Immature natural killer cell (primary cell): ENCODE measurements around the gene RGL2. TPM values are rescaled to one million over a fixed set of nuclear protein-coding genes. Genes with fewer than 3 reads are reported as not detected.
A peak's percentile ranks its signal among the peaks of the same experiment; 100 is the strongest.
"Not testable (repeated sequence)": the region's sequence is repeated elsewhere in the genome, so short reads cannot be mapped to it uniquely, and the experiment has no call there.

ENCODE experiments used
- DNase-seq, 3 donors: peaks; one replicate each; pipeline ENCODE4 v3.0.0; 2022; ENCODE audit warnings: mixed read lengths in 1 of 3
- H3K27ac Mint-ChIP-seq, 6 donors: one replicate each; pipeline ENCODE4 v1.8.0; 2020; ENCODE audit warnings: mixed read lengths in 6 of 6, mild to moderate bottlenecking in 5 of 6, inconsistent platforms in 4 of 6, moderate library complexity in 3 of 6
- H3K27me3 Mint-ChIP-seq, 3 donors: one replicate each; pipeline ENCODE4 v1.8.0; 2020 to 2021; ENCODE audit warnings: low read depth in 3 of 3, mild to moderate bottlenecking in 3 of 3, mixed read lengths in 3 of 3, moderate library complexity in 3 of 3, inconsistent platforms in 1 of 3
- H3K36me3 Mint-ChIP-seq, 3 donors: one replicate each; pipeline ENCODE4 v1.8.0; 2020; ENCODE audit warnings: mixed read lengths in 3 of 3, inconsistent platforms in 2 of 3, mild to moderate bottlenecking in 2 of 3
- H3K4me1 Mint-ChIP-seq, 2 donors: one replicate each; pipeline ENCODE4 v1.8.0; 2020; ENCODE audit warnings: inconsistent platforms in 2 of 2, mild to moderate bottlenecking in 2 of 2, mixed read lengths in 2 of 2, moderate library complexity in 1 of 2
- H3K4me3 Mint-ChIP-seq, 5 donors: one replicate each; pipeline ENCODE4 v1.8.0; 2020; ENCODE audit warnings: mild to moderate bottlenecking in 5 of 5, mixed read lengths in 5 of 5, inconsistent platforms in 3 of 5, moderate library complexity in 3 of 5
- H3K9me3 Mint-ChIP-seq, 6 donors: one replicate each; pipeline ENCODE4 v1.8.0; 2020; ENCODE audit warnings: mild to moderate bottlenecking in 6 of 6, mixed read lengths in 6 of 6, inconsistent platforms in 4 of 6, moderate library complexity in 3 of 6
- polyA plus RNA-seq, 3 donors: library from polyadenylated mRNA; unstranded; fragments of 300-500 nt; fragmentation: Illumina TruSeq; gene quantifications; one replicate each; pipeline ENCODE4 v1.2.3, GENCODE V29; 2021

The RGL2 gene
- polyA plus RNA-seq, 3 donors from 2014 or later: 5.9 to 14.7 (median 8.0) TPM

GRCh38 chr6:33272275-33273128 lies 26.2 kb downstream of the RGL2 start:
- Mint-ChIP-seq H3K4me3 (peak overlapping the region; percentile 96 to 100 (median 98)), H3K9me3 (no peaks in the 10 kb centered on the region), H3K27ac (peak overlapping the region; percentile 96 to 100 (median 99)), H3K27me3 (peaks cover 8 to 22% (median 21%) of the 10 kb centered on the region in 3 donors), H3K4me1 (peaks cover 60 to 73% of the 10 kb centered on the region in 2 donors), H3K36me3 (peaks cover 22 to 45% (median 23%) of the 10 kb centered on the region in 3 donors)
- DNase-seq: no peak

GRCh38 chr6:33271468-33272274 lies 27.1 kb downstream of the RGL2 start, which contains the start of the genes RPS18 and VPS52:
Gene RPS18, plus strand, starts transcription at chr6:33272075. Its CDS starts 45 bp downstream, at chr6:33272120.
Gene VPS52, minus strand, starts transcription at chr6:33271876. Its CDS starts 201 bp downstream, at chr6:33271675.
- peak within 1 kb of the TSS; percentile 96 to 100 (median 98) for H3K4me3 Mint-ChIP-seq
- H3K27me3 Mint-ChIP-seq: peaks cover 8 to 18% (median 17%) of the 10 kb centered on the region in 3 donors
- H3K9me3 Mint-ChIP-seq: no peaks in the 10 kb centered on the region
- H3K27ac Mint-ChIP-seq: peak within 1 kb of the TSS; percentile 96 to 100 (median 99)
- DNase-seq: peak; percentile 91 to 95 (median 95)
- peaks cover 24 to 50% (median 28%) of the 10 kb centered on the region in 3 donors for H3K36me3 Mint-ChIP-seq
- H3K4me1 Mint-ChIP-seq: peaks cover 59 to 71% of the 10 kb centered on the region in 2 donors

GRCh38 chr6:33271117-33271467 lies 27.6 kb downstream of the RGL2 start:
- Mint-ChIP-seq H3K27me3 (peaks cover 8 to 15% (median 12%) of the 10 kb centered on the region in 3 donors), H3K36me3 (peaks cover 28 to 50% (median 29%) of the 10 kb centered on the region in 3 donors), H3K9me3 (no peaks in the 10 kb centered on the region), H3K27ac (peak overlapping the region; percentile 96 to 100 (median 99)), H3K4me1 (peaks cover 53 to 65% of the 10 kb centered on the region in 2 donors), H3K4me3 (peak overlapping the region; percentile 96 to 100 (median 98))
- no peak for DNase-seq

- Mint-ChIP-seq H3K27ac (peak overlapping the region in 1 of 6 donors; percentile 48), H3K36me3 (peaks cover 31 to 58% (median 37%) of the 10 kb centered on the region in 3 donors), H3K9me3 (no peaks in the 10 kb centered on the region), H3K27me3 (no peaks in the 10 kb centered on the region), H3K4me1 (peaks cover 0 to 2% of the 10 kb centered on the region in 2 donors), H3K4me3 (no peak overlapping the region)
- no peak for DNase-seq
These were observed 34.7 kb downstream of the RGL2 start for GRCh38 chr6:33264015-33264414.

GRCh38 chr6:33262490-33262889 lies 36.3 kb downstream of the RGL2 start:
- peak overlapping the region in 1 of 6 donors; percentile 32 for H3K27ac Mint-ChIP-seq
- H3K36me3 Mint-ChIP-seq: peaks cover 23 to 45% (median 25%) of the 10 kb centered on the region in 3 donors
- H3K4me1 Mint-ChIP-seq, DNase-seq, H3K4me3 Mint-ChIP-seq, H3K9me3 Mint-ChIP-seq, H3K27me3 Mint-ChIP-seq: not testable (repeated sequence)

- Mint-ChIP-seq H3K36me3 (peaks cover 13 to 22% (median 17%) of the 10 kb centered on the region in 3 donors), H3K27ac (no peak overlapping the region), H3K9me3 (no peaks in the 10 kb centered on the region), H3K4me3 (no peak overlapping the region), H3K4me1 (no peaks in the 10 kb centered on the region), H3K27me3 (no peaks in the 10 kb centered on the region)
- no peak for DNase-seq
These were observed 39.7 kb downstream of the RGL2 start for GRCh38 chr6:33259032-33259431.

- Mint-ChIP-seq H3K4me3 (no peak overlapping the region), H3K36me3 (peaks cover 5 to 14% (median 6%) of the 10 kb centered on the region in 3 donors), H3K27ac (no peak overlapping the region), H3K4me1 (peaks cover 20 to 22% of the 10 kb centered on the region in 2 donors), H3K9me3 (no peaks in the 10 kb centered on the region), H3K27me3 (no peaks in the 10 kb centered on the region)
- no peak for DNase-seq
These were observed 44.2 kb downstream of the RGL2 start for GRCh38 chr6:33254591-33254990.

GRCh38 chr6:33252759-33253158 lies 46.0 kb downstream of the RGL2 start:
- no peak for DNase-seq
- Mint-ChIP-seq H3K36me3 (peaks cover 5 to 14% (median 6%) of the 10 kb centered on the region in 3 donors), H3K4me1 (peaks cover 39 to 40% of the 10 kb centered on the region in 2 donors), H3K27ac (no peak overlapping the region), H3K9me3 (no peaks in the 10 kb centered on the region), H3K4me3 (no peak overlapping the region), H3K27me3 (no peaks in the 10 kb centered on the region)

- Mint-ChIP-seq H3K9me3 (no peaks in the 10 kb centered on the region), H3K36me3 (peaks cover 5 to 14% (median 6%) of the 10 kb centered on the region in 3 donors), H3K4me3 (peak overlapping the region in 4 of 5 donors; percentile 7 to 67 (median 30)), H3K27me3 (no peaks in the 10 kb centered on the region), H3K4me1 (peaks cover 39 to 41% of the 10 kb centered on the region in 2 donors), H3K27ac (peak overlapping the region in 5 of 6 donors; percentile 0 to 87 (median 69))
- DNase-seq: no peak
These were observed 47.2 kb downstream of the RGL2 start for GRCh38 chr6:33251395-33252012.

GRCh38 chr6:33250731-33251130 lies 48.0 kb downstream of the RGL2 start:
- peaks cover 0 to 2% (median 0%) of the 10 kb centered on the region in 3 donors for H3K27me3 Mint-ChIP-seq
- no peak for DNase-seq
- H3K4me1 Mint-ChIP-seq: peaks cover 39 to 41% of the 10 kb centered on the region in 2 donors
- no peaks in the 10 kb centered on the region for H3K9me3 Mint-ChIP-seq
- peak overlapping the region in 4 of 6 donors; percentile 56 to 96 (median 95) for H3K27ac Mint-ChIP-seq
- H3K4me3 Mint-ChIP-seq: peak overlapping the region in 4 of 5 donors; percentile 86 to 93 (median 92)
- H3K36me3 Mint-ChIP-seq: peaks cover 5 to 14% (median 6%) of the 10 kb centered on the region in 3 donors

- Mint-ChIP-seq H3K4me1 (peaks cover 39 to 41% of the 10 kb centered on the region in 2 donors), H3K9me3 (no peaks in the 10 kb centered on the region), H3K27ac (peak overlapping the region; percentile 93 to 96 (median 96)), H3K4me3 (peak overlapping the region; percentile 84 to 93 (median 91)), H3K27me3 (peaks cover 0 to 3% (median 0%) of the 10 kb centered on the region in 3 donors), H3K36me3 (peaks cover 5 to 14% (median 6%) of the 10 kb centered on the region in 3 donors)
- DNase-seq: no peak
These were observed 48.8 kb downstream of the RGL2 start for GRCh38 chr6:33249732-33250630.
